OCI-M2 (cell line): ENCODE data around the gene LRRC7.

Source experiments
- DNase-seq: peaks from one replicate; lab custom pipeline; 2025; ENCODE audit not compliant: unreplicated experiment; lab: John Stamatoyannopoulos, UW

Gene LRRC7

GRCh38 chr1:69765951-69766350 lies 198.2 kb downstream of the LRRC7 start:
- DNase-seq, result no peak

- no peak for DNase-seq
Observed at GRCh38 chr1:69766431-69767180, 198.9 kb downstream of the LRRC7 start.

- DNase-seq, result no peak
Observed at GRCh38 chr1:69776555-69776954, 208.8 kb downstream of the LRRC7 start.

GRCh38 chr1:69777423-69777822 lies 209.7 kb downstream of the LRRC7 start:
- DNase-seq, result no peak

- no peak for DNase-seq
Observed at GRCh38 chr1:69777971-69778370, 210.2 kb downstream of the LRRC7 start.

GRCh38 chr1:69787151-69787550 lies 219.4 kb downstream of the LRRC7 start:
- no peak for DNase-seq

GRCh38 chr1:69791311-69791710 lies 223.6 kb downstream of the LRRC7 start:
- DNase-seq, result no peak

GRCh38 chr1:69794831-69795230 lies 227.1 kb downstream of the LRRC7 start:
- DNase-seq, result no peak

GRCh38 chr1:69814926-69815325 lies 247.2 kb downstream of the LRRC7 start:
- no peak for DNase-seq

GRCh38 chr1:69824932-69825331 lies 257.2 kb downstream of the LRRC7 start:
- no peak for DNase-seq

- DNase-seq, result no peak
Observed at GRCh38 chr1:69827732-69828131, 260.0 kb downstream of the LRRC7 start.

- no peak for DNase-seq
Observed at GRCh38 chr1:69833536-69833935, 265.8 kb downstream of the LRRC7 start.

GRCh38 chr1:69834336-69834735 lies 266.6 kb downstream of the LRRC7 start:
- no peak for DNase-seq

- DNase-seq, result no peak
Observed at GRCh38 chr1:69835955-69836354, 268.2 kb downstream of the LRRC7 start.

- no peak for DNase-seq
Observed at GRCh38 chr1:69836971-69837636, 269.4 kb downstream of the LRRC7 start.

GRCh38 chr1:69842326-69842725 lies 274.6 kb downstream of the LRRC7 start:
- no peak for DNase-seq

- DNase-seq, result no peak
Observed at GRCh38 chr1:69845655-69846054, 277.9 kb downstream of the LRRC7 start.

GRCh38 chr1:69846267-69846666 lies 278.5 kb downstream of the LRRC7 start:
- no peak for DNase-seq

- DNase-seq, result no peak
Observed at GRCh38 chr1:69847670-69848069, 279.9 kb downstream of the LRRC7 start.

GRCh38 chr1:69852151-69852550 lies 284.4 kb downstream of the LRRC7 start:
- no peak for DNase-seq

- DNase-seq, result no peak
Observed at GRCh38 chr1:69852706-69853105, 285.0 kb downstream of the LRRC7 start.

- DNase-seq, result no peak
Observed at GRCh38 chr1:69858534-69858933, 290.8 kb downstream of the LRRC7 start.

GRCh38 chr1:69861641-69862040 lies 293.9 kb downstream of the LRRC7 start:
- DNase-seq, result no peak
